Measurements from ENCODE around the gene RERE. TPM values are rescaled to one million over a fixed set of nuclear protein-coding genes. Genes with fewer than 3 reads are reported as not detected.

Gene RERE
- total RNA-seq, 6 experiments from 2014 or later = 36.5 to 41.6 (median 37.5) TPM

GRCh38 chr1:8810987-8811386 lies 6.5 kb downstream of the RERE start:
- H3K27me3 Mint-ChIP-seq (ENCODE audit: insufficient read depth) = peaks cover 2% of the 10 kb centered on the region; the same call in 1 of the 2 replicates
- H3K9me3 Mint-ChIP-seq = no peaks in the 10 kb centered on the region
- TF ChIP-seq CTCF (IDR thresholded peaks at IDR 0.05) = no peak
- DNase-seq = no peak
- H3K4me3 Mint-ChIP-seq = no peak overlapping the region
- no peaks in the 10 kb centered on the region for H3K36me3 Mint-ChIP-seq (ENCODE audit: low read depth)
- no peak overlapping the region for H3K27ac Mint-ChIP-seq
- H3K4me1 Mint-ChIP-seq (ENCODE audit: low read depth) = peaks cover 53% of the 10 kb centered on the region

GRCh38 chr1:8809342-8809736 lies 8.1 kb downstream of the RERE start:
- H3K4me3 Mint-ChIP-seq = no peak overlapping the region
- TF ChIP-seq CTCF (IDR thresholded peaks at IDR 0.05) = no peak
- peaks cover 36% of the 10 kb centered on the region for H3K4me1 Mint-ChIP-seq (ENCODE audit: low read depth)
- H3K36me3 Mint-ChIP-seq (ENCODE audit: low read depth) = no peaks in the 10 kb centered on the region
- H3K9me3 Mint-ChIP-seq = no peaks in the 10 kb centered on the region
- H3K27me3 Mint-ChIP-seq (ENCODE audit: insufficient read depth) = peaks cover 2% of the 10 kb centered on the region; the same call in 1 of the 2 replicates
- no peak overlapping the region for H3K27ac Mint-ChIP-seq
- DNase-seq = no peak

GRCh38 chr1:8807004-8807403 lies 10.4 kb downstream of the RERE start:
- Mint-ChIP-seq H3K27me3 (ENCODE audit: insufficient read depth) (0 out of 2 replicates have a peak, but pooled peaks cover 2% of the 10 kb centered on the region), H3K4me1 (ENCODE audit: low read depth) (peaks cover 18% of the 10 kb centered on the region), H3K36me3 (ENCODE audit: low read depth) (no peaks in the 10 kb centered on the region), H3K27ac (no peak overlapping the region), H3K4me3 (no peak overlapping the region), H3K9me3 (no peaks in the 10 kb centered on the region)
- TF ChIP-seq CTCF (IDR thresholded peaks at IDR 0.05) = no peak
- no peak for DNase-seq

GRCh38 chr1:8800416-8800815 lies 17.0 kb downstream of the RERE start:
- TF ChIP-seq CTCF (IDR thresholded peaks at IDR 0.05) = no peak
- no peaks in the 10 kb centered on the region; the same call in 1 of the 2 replicates for H3K36me3 Mint-ChIP-seq (ENCODE audit: low read depth)
- H3K27me3 Mint-ChIP-seq (ENCODE audit: insufficient read depth) = no peaks in the 10 kb centered on the region
- DNase-seq = no peak
- peaks cover 10% of the 10 kb centered on the region for H3K4me1 Mint-ChIP-seq (ENCODE audit: low read depth)
- no peak overlapping the region for H3K27ac Mint-ChIP-seq
- no peak overlapping the region for H3K4me3 Mint-ChIP-seq
- no peaks in the 10 kb centered on the region for H3K9me3 Mint-ChIP-seq

GRCh38 chr1:8797216-8797615 lies 20.2 kb downstream of the RERE start:
- H3K4me3 Mint-ChIP-seq = no peak overlapping the region
- no peaks in the 10 kb centered on the region; the same call in 1 of the 2 replicates for H3K36me3 Mint-ChIP-seq (ENCODE audit: low read depth)
- H3K9me3 Mint-ChIP-seq = no peaks in the 10 kb centered on the region
- H3K27me3 Mint-ChIP-seq (ENCODE audit: insufficient read depth) = no peaks in the 10 kb centered on the region
- DNase-seq = no peak
- TF ChIP-seq CTCF (IDR thresholded peaks at IDR 0.05) = no peak
- peaks cover 10% of the 10 kb centered on the region for H3K4me1 Mint-ChIP-seq (ENCODE audit: low read depth)
- no peak overlapping the region for H3K27ac Mint-ChIP-seq

GRCh38 chr1:8796812-8797211 lies 20.6 kb downstream of the RERE start:
- Mint-ChIP-seq H3K27ac (no peak overlapping the region), H3K4me1 (ENCODE audit: low read depth) (peaks cover 10% of the 10 kb centered on the region), H3K36me3 (ENCODE audit: low read depth) (no peaks in the 10 kb centered on the region; the same call in 1 of the 2 replicates), H3K27me3 (ENCODE audit: insufficient read depth) (no peaks in the 10 kb centered on the region), H3K4me3 (no peak overlapping the region), H3K9me3 (no peaks in the 10 kb centered on the region)
- TF ChIP-seq CTCF (IDR thresholded peaks at IDR 0.05) = no peak
- no peak for DNase-seq

All from HFFc6 (cell line).